Tibial artery (tissue), 4 donors: ENCODE data around the gene GRM8.

Experiments used
- DNase-seq, 2 donors: peaks; one replicate each; pipeline ENCODE4 v3.0.0-alpha.2; 2019
- H3K27ac ChIP-seq, 2 donors: fragments of 200-600 bp; sonication (generic) in 1 of 2; 1 replicate in 1 of 2; 2 replicates in 1 of 2; pipeline ENCODE4 v1.5.1; 2018 to 2019; ENCODE audit warnings: mild to moderate bottlenecking in 1 of 2
- H3K27me3 ChIP-seq, 2 donors: fragments of 200-600 bp; sonication (generic) in 1 of 2; one replicate each; pipeline versions ENCODE4 v1.5.1 to v1.6.0; 2016 to 2019
- H3K36me3 ChIP-seq, 3 donors: fragments of 200-600 bp; sonication (generic) in 2 of 3; one replicate each; pipeline ENCODE4 v1.5.1; 2016 to 2019; ENCODE audit warnings: mild to moderate bottlenecking in 2 of 3
- H3K4me1 ChIP-seq, 4 donors: fragments of 200-600 bp; sonication (generic) in 2 of 4; 1 replicate in 3 of 4; 2 replicates in 1 of 4; pipeline ENCODE4 v1.5.1; 2016 to 2019
- H3K4me3 ChIP-seq, 2 donors: fragments of 200-600 bp; sonication (generic) in 1 of 2; 1 replicate in 1 of 2; 2 replicates in 1 of 2; pipeline ENCODE4 v1.5.1; 2018 to 2019; ENCODE audit warnings: mild to moderate bottlenecking in 2 of 2
- H3K9me3 ChIP-seq, 3 donors: fragments of 200-600 bp; sonication (generic) in 1 of 3; one replicate each; pipeline ENCODE4 v1.5.1; 2016 to 2019
- intact Hi-C: fragments of 100-400 bp; cut with DNase I; formaldehyde crosslinking; loops from one replicate; pipeline ENCODE4 v1.15.0; 2023; ENCODE audit warnings: low total_unique reads
- TF ChIP-seq, protein P1 (sequence below), 2 experiments: fragments of 200-600 bp in 1 of 2; fragments of 450-650 bp in 1 of 2; IDR thresholded peaks; one replicate each; pipeline ENCODE4 v1.5.1; 2017 to 2019; ENCODE audit warnings: antibody characterized with exemption in 2 of 2, mild to moderate bottlenecking in 1 of 2, moderate library complexity in 1 of 2

GRM8 gene

DNA sequence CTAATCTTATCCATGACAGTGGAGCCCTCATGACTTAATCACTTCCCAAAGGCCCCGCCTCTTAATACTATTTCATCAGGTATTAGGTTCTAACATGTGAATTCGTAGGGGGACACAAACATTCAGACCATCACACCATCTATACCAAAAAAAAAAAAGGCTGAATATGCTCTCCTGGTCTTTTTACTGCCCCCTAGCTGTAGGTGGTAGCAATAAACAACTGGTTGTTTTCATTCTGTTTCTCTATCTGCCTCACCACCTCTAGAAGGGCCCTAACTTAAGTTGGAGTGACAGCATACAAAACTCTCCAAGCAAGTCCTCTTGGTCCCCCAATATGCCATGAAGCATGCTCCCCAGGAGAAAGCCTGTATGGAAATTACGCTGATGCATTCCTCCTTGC, 94.1 kb downstream of the GRM8 start:
- Histone ChIP-seq H3K4me3 (no peak overlapping the region), H3K36me3 (no peaks in the 10 kb centered on the region), H3K27me3 (no peaks in the 10 kb centered on the region), H3K27ac (no peak overlapping the region), H3K4me1 (no peaks in the 10 kb centered on the region), H3K9me3 (no peaks in the 10 kb centered on the region)
- intact Hi-C loops: no loop called here
- DNase-seq: no peak
- TF ChIP-seq, protein P1, sequence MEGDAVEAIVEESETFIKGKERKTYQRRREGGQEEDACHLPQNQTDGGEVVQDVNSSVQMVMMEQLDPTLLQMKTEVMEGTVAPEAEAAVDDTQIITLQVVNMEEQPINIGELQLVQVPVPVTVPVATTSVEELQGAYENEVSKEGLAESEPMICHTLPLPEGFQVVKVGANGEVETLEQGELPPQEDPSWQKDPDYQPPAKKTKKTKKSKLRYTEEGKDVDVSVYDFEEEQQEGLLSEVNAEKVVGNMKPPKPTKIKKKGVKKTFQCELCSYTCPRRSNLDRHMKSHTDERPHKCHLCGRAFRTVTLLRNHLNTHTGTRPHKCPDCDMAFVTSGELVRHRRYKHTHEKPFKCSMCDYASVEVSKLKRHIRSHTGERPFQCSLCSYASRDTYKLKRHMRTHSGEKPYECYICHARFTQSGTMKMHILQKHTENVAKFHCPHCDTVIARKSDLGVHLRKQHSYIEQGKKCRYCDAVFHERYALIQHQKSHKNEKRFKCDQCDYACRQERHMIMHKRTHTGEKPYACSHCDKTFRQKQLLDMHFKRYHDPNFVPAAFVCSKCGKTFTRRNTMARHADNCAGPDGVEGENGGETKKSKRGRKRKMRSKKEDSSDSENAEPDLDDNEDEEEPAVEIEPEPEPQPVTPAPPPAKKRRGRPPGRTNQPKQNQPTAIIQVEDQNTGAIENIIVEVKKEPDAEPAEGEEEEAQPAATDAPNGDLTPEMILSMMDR (IDR thresholded peaks at IDR 0.05): no peak

GRCh38 chr7:127154958-127155357, 97.8 kb downstream of the GRM8 start:
- Histone ChIP-seq H3K27me3 (no peaks in the 10 kb centered on the region), H3K4me3 (no peak overlapping the region), H3K36me3 (no peaks in the 10 kb centered on the region), H3K27ac (no peak overlapping the region), H3K9me3 (no peaks in the 10 kb centered on the region), H3K4me1 (no peaks in the 10 kb centered on the region)
- intact Hi-C loops: no loop called here
- TF ChIP-seq, protein P1 (IDR thresholded peaks at IDR 0.05): no peak
- no peak for DNase-seq

DNA sequence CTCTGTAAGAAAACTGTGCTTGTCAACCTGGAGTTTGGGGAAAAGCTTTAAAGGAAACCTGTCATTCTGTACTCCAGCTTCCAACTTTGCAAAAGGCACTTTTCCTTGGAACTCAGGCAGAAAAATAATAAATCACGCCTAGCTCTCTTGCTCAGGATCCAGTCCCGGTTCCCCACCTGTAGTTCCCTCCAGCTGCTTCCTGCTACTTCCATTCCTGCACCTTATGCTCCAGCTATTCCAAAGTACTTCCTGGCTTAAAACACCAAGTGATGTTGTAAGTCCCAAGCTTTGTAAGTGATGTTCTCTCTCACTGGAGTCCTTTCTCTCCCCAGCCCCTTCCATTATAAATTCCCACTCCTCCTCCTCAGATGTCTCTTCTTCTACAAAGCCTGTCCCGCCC, 98.6 kb downstream of the GRM8 start:
- Histone ChIP-seq H3K27me3 (no peaks in the 10 kb centered on the region), H3K36me3 (no peaks in the 10 kb centered on the region), H3K4me3 (no peak overlapping the region), H3K4me1 (no peaks in the 10 kb centered on the region), H3K27ac (no peak overlapping the region), H3K9me3 (no peaks in the 10 kb centered on the region)
- no peak for DNase-seq
- intact Hi-C loops: no loop called here
- TF ChIP-seq, protein P1 (IDR thresholded peaks at IDR 0.05): no peak

GRCh38 chr7:127153315-127153714, 99.4 kb downstream of the GRM8 start:
- no peak overlapping the region for H3K27ac ChIP-seq
- TF ChIP-seq, protein P1 (IDR thresholded peaks at IDR 0.05): no peak
- no peaks in the 10 kb centered on the region for H3K27me3 ChIP-seq
- DNase-seq: no peak
- no peak overlapping the region for H3K4me3 ChIP-seq
- H3K36me3 ChIP-seq: no peaks in the 10 kb centered on the region
- intact Hi-C loops: no loop called here
- H3K9me3 ChIP-seq: no peaks in the 10 kb centered on the region
- no peaks in the 10 kb centered on the region for H3K4me1 ChIP-seq

DNA sequence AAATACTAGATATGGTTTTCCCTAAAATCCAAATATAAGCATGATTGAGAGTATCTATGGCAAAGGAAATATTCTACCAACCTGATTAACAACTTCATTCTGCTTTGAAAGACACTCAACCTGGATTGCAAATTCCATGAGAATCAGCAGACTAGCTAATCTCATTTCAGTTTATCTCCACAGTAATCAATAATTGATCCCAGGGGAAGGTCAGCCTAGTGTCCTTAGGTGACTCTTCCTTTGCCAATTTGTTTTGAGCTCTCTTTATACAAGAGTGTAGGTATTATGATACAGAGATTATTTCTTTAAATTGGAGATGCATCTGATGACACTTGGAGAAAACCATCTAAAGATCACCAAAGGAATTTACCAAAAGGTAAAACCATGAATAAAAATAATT, 100.3 kb downstream of the GRM8 start:
- Histone ChIP-seq H3K27me3 (no peaks in the 10 kb centered on the region), H3K4me3 (no peak overlapping the region), H3K4me1 (no peaks in the 10 kb centered on the region), H3K36me3 (no peaks in the 10 kb centered on the region), H3K27ac (no peak overlapping the region), H3K9me3 (no peaks in the 10 kb centered on the region)
- intact Hi-C loops: no loop called here
- DNase-seq: no peak
- TF ChIP-seq, protein P1 (IDR thresholded peaks at IDR 0.05): no peak

DNA sequence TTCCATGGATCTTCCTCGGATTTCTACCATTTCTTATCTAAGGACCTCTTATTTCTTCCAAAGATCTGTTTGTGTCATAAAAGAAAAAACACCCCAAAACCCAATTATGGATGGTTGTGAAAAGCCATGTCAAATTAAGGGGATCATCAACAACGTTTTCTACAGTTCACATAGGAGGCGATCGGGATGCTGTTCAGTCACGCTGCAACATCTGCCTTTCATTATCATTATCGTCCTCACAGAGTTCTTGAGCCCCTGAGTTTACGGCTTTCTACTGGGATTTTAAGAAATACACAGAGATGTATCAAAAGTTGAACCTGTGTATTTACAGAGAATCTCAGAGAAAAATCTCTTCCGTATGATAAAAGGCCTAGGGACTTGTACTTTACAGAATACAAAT, 101.4 kb downstream of the GRM8 start:
- no peaks in the 10 kb centered on the region for H3K4me1 ChIP-seq
- H3K36me3 ChIP-seq: no peaks in the 10 kb centered on the region
- no peaks in the 10 kb centered on the region for H3K9me3 ChIP-seq
- no peak for DNase-seq
- no peaks in the 10 kb centered on the region for H3K27me3 ChIP-seq
- no peak overlapping the region for H3K27ac ChIP-seq
- intact Hi-C loops: no loop called here
- TF ChIP-seq, protein P1 (IDR thresholded peaks at IDR 0.05): no peak
- H3K4me3 ChIP-seq: no peak overlapping the region
